Naive thymus-derived CD4-positive, alpha-beta T cell (primary cell): ENCODE measurements around the gene SALL4. TPM values are rescaled to one million over a fixed set of nuclear protein-coding genes. Genes with fewer than 3 reads are reported as not detected.
"Not testable (repeated sequence)": the region's sequence is repeated elsewhere in the genome, so short reads cannot be mapped to it uniquely, and the experiment has no call there.

Source experiments
- ATAC-seq: fragments of 150-1000 bp; cut with Tn5 transposase; 2 replicates; pipeline ENCODE4 v1.10.0; 2021; ENCODE audit warnings: mild to moderate bottlenecking, moderate library complexity
- CTCF ChIA-PET: fragments of 350-600 bp; sonication (Branson Sonifier 250); formaldehyde crosslinking; loops from one replicate; lab custom pipeline; 2021; ENCODE audit warnings: antibody characterized with exemption; lab: Charles Lee
- POLR2A ChIA-PET: fragments of 350-600 bp; sonication (Branson Sonifier 250); formaldehyde crosslinking; loops from one replicate; lab custom pipeline; 2021; ENCODE audit warnings: antibody characterized with exemption, inconsistent platforms; lab: Charles Lee
- DNase-seq, 9 donors: peaks; one replicate each; pipeline versions ENCODE4 v3.0.0 to v3.0.0-alpha.2; 2020 to 2022; ENCODE audit warnings: mixed read lengths in 1 of 9
- H3K27ac ChIP-seq: one replicate; pipeline ENCODE4 v1.7.0; 2013; ENCODE audit warnings: mild to moderate bottlenecking, low read depth, low read length, moderate library complexity
- H3K27me3 ChIP-seq, 2 donors: one replicate each; pipeline ENCODE4 v1.7.0; 2013; ENCODE audit warnings: low read length in 2 of 2, mild to moderate bottlenecking in 2 of 2, moderate library complexity in 2 of 2; ENCODE audit not compliant: control insufficient read depth in 2 of 2, insufficient read depth in 2 of 2
- H3K36me3 ChIP-seq, 3 experiments: 1 replicate in 2 of 3; 2 replicates in 1 of 3; pipeline ENCODE4 v1.7.0; 2013; ENCODE audit warnings: low read length in 3 of 3, mild to moderate bottlenecking in 3 of 3, moderate library complexity in 1 of 3; ENCODE audit not compliant: insufficient read depth in 3 of 3, control insufficient read depth in 2 of 3
- H3K4me1 ChIP-seq, 2 donors: one replicate each; pipeline ENCODE4 v1.7.0; 2013; ENCODE audit warnings: low read length in 2 of 2, mild to moderate bottlenecking in 2 of 2, moderate library complexity in 1 of 2; ENCODE audit not compliant: control insufficient read depth in 2 of 2, insufficient read depth in 2 of 2
- H3K4me3 ChIP-seq: 2 replicates; pipeline ENCODE4 v1.7.0; 2013; ENCODE audit warnings: mild to moderate bottlenecking, low read length
- H3K9me3 ChIP-seq, 3 experiments: 1 replicate in 2 of 3; 2 replicates in 1 of 3; pipeline ENCODE4 v1.7.0; 2013; ENCODE audit warnings: low read length in 3 of 3; ENCODE audit not compliant: control insufficient read depth in 2 of 3
- H3K27ac Mint-ChIP-seq, 9 donors: one replicate each; pipeline ENCODE4 v1.8.0; 2020 to 2022; ENCODE audit warnings: mixed read lengths in 9 of 9, mild to moderate bottlenecking in 8 of 9, moderate library complexity in 5 of 9, inconsistent platforms in 2 of 9
- H3K27me3 Mint-ChIP-seq, 5 donors: one replicate each; pipeline ENCODE4 v1.8.0; 2021 to 2022; ENCODE audit warnings: mixed read lengths in 5 of 5, mild to moderate bottlenecking in 1 of 5
- H3K36me3 Mint-ChIP-seq, 5 donors: one replicate each; pipeline ENCODE4 v1.8.0; 2020 to 2022; ENCODE audit warnings: mixed read lengths in 5 of 5, mild to moderate bottlenecking in 3 of 5, inconsistent platforms in 1 of 5
- H3K4me1 Mint-ChIP-seq, 7 donors: one replicate each; pipeline ENCODE4 v1.8.0; 2020 to 2022; ENCODE audit warnings: mixed read lengths in 7 of 7, mild to moderate bottlenecking in 3 of 7, inconsistent platforms in 1 of 7
- H3K4me3 Mint-ChIP-seq, 10 donors: one replicate each; pipeline ENCODE4 v1.8.0; 2020 to 2022; ENCODE audit warnings: mild to moderate bottlenecking in 10 of 10, mixed read lengths in 10 of 10, moderate library complexity in 6 of 10, inconsistent platforms in 2 of 10
- H3K9me3 Mint-ChIP-seq, 11 donors: one replicate each; pipeline ENCODE4 v1.8.0; 2020 to 2022; ENCODE audit warnings: mixed read lengths in 11 of 11, mild to moderate bottlenecking in 4 of 11, inconsistent platforms in 1 of 11, moderate library complexity in 1 of 11
- intact Hi-C, 2 donors: fragments of 100-400 bp; cut with micrococcal nuclease; formaldehyde crosslinking; loops; one replicate each; pipeline ENCODE4 v1.15.1; 2023
- polyA plus RNA-seq, 2 donors: library from polyadenylated mRNA; unstranded; fragments of 300-500 nt; fragmentation: Illumina TruSeq; gene quantifications; one replicate each; pipeline ENCODE4 v1.2.3, GENCODE V29; 2021
- total RNA-seq, 6 experiments: library from RNA in 5 of 6; stranded (reverse) in 5 of 6; gene quantifications; 1 replicate in 5 of 6; 2 replicates in 1 of 6; pipeline ENCODE4 v1.2.3 and lab custom pipeline; 2021 to 2026

SALL4 gene
- total and polyA plus RNA-seq, 7 experiments from 2014 or later = 0.15 to 0.32 (median 0.17) TPM; not detected in 4

- POLR2A ChIA-PET = no interaction called here
- no peak for ATAC-seq
These were observed 30.0 kb upstream of the SALL4 start for GRCh38 chr20:51832276-51832675.

DNA sequence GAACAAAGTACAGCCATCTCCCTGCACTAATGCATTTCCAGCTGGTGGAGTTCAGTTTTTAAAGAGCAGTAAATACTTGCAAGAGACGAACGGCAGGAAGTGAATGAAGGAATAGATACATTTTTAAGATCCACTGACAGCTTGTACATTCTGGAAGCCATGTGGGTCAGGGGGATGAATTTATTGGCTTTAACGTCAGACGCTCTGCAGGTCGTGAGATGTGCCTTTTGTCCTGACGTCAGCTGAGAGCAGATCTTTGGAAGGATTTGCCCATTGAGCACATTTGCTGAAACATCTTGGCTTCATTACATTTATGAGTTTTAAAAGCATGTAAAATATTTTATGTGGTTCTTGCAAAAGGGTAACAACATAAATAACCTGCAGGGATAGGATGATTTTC is 29.5 kb upstream of the SALL4 start:
- CTCF ChIA-PET = no interaction called here
- Mint-ChIP-seq H3K36me3 (no peaks in the 10 kb centered on the region), H3K27me3 (peaks cover 0 to 5% (median 2%) of the 10 kb centered on the region in 5 donors), H3K4me1 (no peaks in the 10 kb centered on the region), H3K27ac (no peak overlapping the region), H3K4me3 (no peak overlapping the region), H3K9me3 (peaks cover 0 to 1% (median 0%) of the 10 kb centered on the region in 11 donors)
- no peaks in the 10 kb centered on the region for H3K9me3 ChIP-seq
- no peak overlapping the region for H3K4me3 ChIP-seq
- ATAC-seq = no peak
- DNase-seq = no peak
- H3K27ac ChIP-seq = no peak overlapping the region
- no peaks in the 10 kb centered on the region for H3K36me3 ChIP-seq
- intact Hi-C loops = no loop called here
- no peaks in the 10 kb centered on the region for H3K27me3 ChIP-seq
- POLR2A ChIA-PET = no interaction called here
- H3K4me1 ChIP-seq = no peaks in the 10 kb centered on the region

More at GRCh38 chr20:51832276-51832675, 30.0 kb upstream of the SALL4 start:
- intact Hi-C loops = no loop called here
- no peaks in the 10 kb centered on the region for H3K36me3 ChIP-seq
- peaks cover 0 to 5% (median 2%) of the 10 kb centered on the region in 5 donors for H3K27me3 Mint-ChIP-seq
- H3K4me1 ChIP-seq = no peaks in the 10 kb centered on the region
- H3K4me3 Mint-ChIP-seq = no peak overlapping the region
- H3K27me3 ChIP-seq = no peaks in the 10 kb centered on the region
- CTCF ChIA-PET = no interaction called here
- no peak overlapping the region for H3K27ac Mint-ChIP-seq
- peaks cover 0 to 1% (median 0%) of the 10 kb centered on the region in 11 donors for H3K9me3 Mint-ChIP-seq
- H3K36me3 Mint-ChIP-seq = no peaks in the 10 kb centered on the region
- no peak for DNase-seq
- H3K4me1 Mint-ChIP-seq = no peaks in the 10 kb centered on the region
- no peak overlapping the region for H3K27ac ChIP-seq
- no peaks in the 10 kb centered on the region for H3K9me3 ChIP-seq
- no peak overlapping the region for H3K4me3 ChIP-seq

DNA sequence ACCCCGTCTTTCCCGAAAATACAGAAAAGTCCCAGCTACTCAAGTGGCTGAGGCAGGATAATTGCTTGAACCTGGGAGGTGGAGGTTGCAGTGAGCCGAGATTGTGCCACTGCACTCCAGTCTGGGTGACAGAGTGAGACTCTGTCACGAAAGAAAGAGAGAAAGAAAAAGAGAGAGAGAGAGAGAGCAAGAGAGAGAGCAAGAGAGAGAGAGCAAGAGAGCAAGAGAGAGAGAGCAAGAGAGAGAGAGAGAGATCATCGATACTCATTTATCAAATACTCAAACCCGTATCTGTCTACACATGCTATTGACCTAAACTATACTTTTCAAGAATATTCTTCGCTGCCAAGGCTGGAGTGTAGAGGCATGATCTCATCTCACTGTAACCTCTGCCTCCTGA is 28.2 kb upstream of the SALL4 start:
- Mint-ChIP-seq H3K27ac (no peak overlapping the region), H3K9me3 (peaks cover 0 to 1% (median 0%) of the 10 kb centered on the region in 11 donors), H3K4me3 (no peak overlapping the region), H3K4me1 (peaks cover 0 to 2% (median 0%) of the 10 kb centered on the region in 7 donors), H3K36me3 (no peaks in the 10 kb centered on the region), H3K27me3 (peaks cover 0 to 5% (median 0%) of the 10 kb centered on the region in 5 donors)
- H3K27ac ChIP-seq = no peak overlapping the region
- ATAC-seq (no peak), DNase-seq (no peak)
- POLR2A ChIA-PET = no interaction called here
- H3K27me3 ChIP-seq = no peaks in the 10 kb centered on the region
- no peaks in the 10 kb centered on the region for H3K4me1 ChIP-seq
- CTCF ChIA-PET = no interaction called here
- intact Hi-C loops = no loop called here
- no peaks in the 10 kb centered on the region for H3K36me3 ChIP-seq
- no peak overlapping the region for H3K4me3 ChIP-seq
- H3K9me3 ChIP-seq = no peaks in the 10 kb centered on the region

- DNase-seq (no peak), ATAC-seq (no peak)
- intact Hi-C loops = no loop called here
- no peaks in the 10 kb centered on the region for H3K27me3 ChIP-seq
- no peaks in the 10 kb centered on the region for H3K9me3 ChIP-seq
- H3K4me1 ChIP-seq = no peaks in the 10 kb centered on the region
- Mint-ChIP-seq H3K27me3 (peaks cover 0 to 5% (median 0%) of the 10 kb centered on the region in 5 donors), H3K4me1 (peaks cover 0 to 2% (median 0%) of the 10 kb centered on the region in 7 donors), H3K36me3 (no peaks in the 10 kb centered on the region), H3K27ac (no peak overlapping the region), H3K9me3 (peaks cover 0 to 1% (median 0%) of the 10 kb centered on the region in 11 donors), H3K4me3 (no peak overlapping the region)
- POLR2A ChIA-PET = no interaction called here
- H3K27ac ChIP-seq = no peak overlapping the region
- no peaks in the 10 kb centered on the region for H3K36me3 ChIP-seq
- CTCF ChIA-PET = no interaction called here
- no peak overlapping the region for H3K4me3 ChIP-seq
These were observed 26.4 kb upstream of the SALL4 start for GRCh38 chr20:51828762-51829161.

GRCh38 chr20:51826372-51826771 is 24.1 kb upstream of the SALL4 start:
- Mint-ChIP-seq H3K4me1 (peaks cover 0 to 2% (median 0%) of the 10 kb centered on the region in 7 donors), H3K4me3 (no peak overlapping the region), H3K27me3 (peaks cover 0 to 9% (median 2%) of the 10 kb centered on the region in 5 donors), H3K36me3 (no peaks in the 10 kb centered on the region), H3K27ac (no peak overlapping the region), H3K9me3 (peaks cover 0 to 2% (median 0%) of the 10 kb centered on the region in 11 donors)
- ATAC-seq (no peak), DNase-seq (no peak)
- intact Hi-C loops = no loop called here
- no peak overlapping the region for H3K4me3 ChIP-seq
- H3K27me3 ChIP-seq = no peaks in the 10 kb centered on the region
- no peaks in the 10 kb centered on the region for H3K9me3 ChIP-seq
- H3K4me1 ChIP-seq = no peaks in the 10 kb centered on the region
- H3K27ac ChIP-seq = no peak overlapping the region
- POLR2A ChIA-PET = interaction anchor here (0.7 kb wide), 1 partner anchor 132 kb away, joined by 3 read pairs; no protein-coding TSS in a partner anchor
- CTCF ChIA-PET = no interaction called here
- no peaks in the 10 kb centered on the region for H3K36me3 ChIP-seq

- Mint-ChIP-seq H3K36me3 (peaks cover 0 to 3% (median 0%) of the 10 kb centered on the region in 5 donors), H3K4me1 (peaks cover 0 to 1% (median 0%) of the 10 kb centered on the region in 7 donors), H3K27me3 (peaks cover 0 to 18% (median 11%) of the 10 kb centered on the region in 5 donors), H3K9me3 (peaks cover 0 to 9% (median 0%) of the 10 kb centered on the region in 11 donors), H3K4me3 (no peak overlapping the region), H3K27ac (peak overlapping the region in 1 of 9 donors; percentile 6)
- H3K27ac ChIP-seq = no peak overlapping the region
- no peak overlapping the region for H3K4me3 ChIP-seq
- ATAC-seq (no peak), DNase-seq (no peak)
- H3K27me3 ChIP-seq = no peaks in the 10 kb centered on the region
- H3K9me3 ChIP-seq = no peaks in the 10 kb centered on the region
- intact Hi-C loops = no loop called here
- CTCF ChIA-PET = no interaction called here
- H3K36me3 ChIP-seq = no peaks in the 10 kb centered on the region
- no peaks in the 10 kb centered on the region for H3K4me1 ChIP-seq
- POLR2A ChIA-PET = no interaction called here
These were observed 16.2 kb upstream of the SALL4 start for GRCh38 chr20:51818479-51819008.

DNA sequence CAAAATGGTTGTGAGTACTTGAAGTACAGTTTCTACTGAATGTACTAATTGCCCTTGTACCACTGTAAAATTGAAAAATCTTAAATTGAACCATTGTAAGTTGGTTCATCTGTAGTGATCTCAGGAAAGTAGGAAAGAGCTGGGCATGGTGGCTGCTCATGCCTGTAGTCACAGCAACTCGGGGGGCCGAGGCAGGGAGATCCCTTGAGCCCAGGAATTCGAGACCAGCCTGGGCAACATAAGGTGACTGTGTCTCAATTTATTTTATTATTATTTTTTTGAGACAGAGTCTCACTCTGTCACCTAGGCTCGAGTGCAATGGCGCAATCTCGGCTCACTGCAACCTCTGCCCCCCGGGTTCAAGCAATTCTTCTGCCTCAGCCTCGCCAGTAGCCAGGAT is 14.5 kb upstream of the SALL4 start:
- H3K27ac ChIP-seq, intact Hi-C loops, CTCF ChIA-PET, H3K9me3 Mint-ChIP-seq, ATAC-seq, H3K4me1 ChIP-seq, H3K27me3 ChIP-seq, H3K9me3 ChIP-seq, H3K36me3 Mint-ChIP-seq, H3K4me3 ChIP-seq, H3K4me1 Mint-ChIP-seq, DNase-seq, POLR2A ChIA-PET, H3K4me3 Mint-ChIP-seq, H3K27ac Mint-ChIP-seq, H3K36me3 ChIP-seq: not testable (repeated sequence)
- peaks cover 0 to 17% (median 11%) of the 10 kb centered on the region in 5 donors for H3K27me3 Mint-ChIP-seq
